AG04449 (cell line): ENCODE data around the gene OR2F2.

Experiments used
- CTCF ChIA-PET: fragments of 350-600 bp; formaldehyde crosslinking; extraction: SDS; loops from one replicate; lab custom pipeline; 2021; ENCODE audit warnings: antibody characterized with exemption; lab: Yijun Ruan, JAX
- POLR2A ChIA-PET: fragments of 400-600, 350-600 bp; formaldehyde crosslinking; extraction: SDS; loops from one replicate; lab custom pipeline; 2020; ENCODE audit warnings: antibody characterized with exemption, inconsistent platforms; lab: Yijun Ruan, JAX
- DNase-seq: peaks from one replicate; pipeline ENCODE4 v3.0.0-alpha.2; 2010; ENCODE audit warnings: low read depth, low spot score
- H3K4me3 ChIP-seq: 2 replicates; pipeline ENCODE4 v1.5.1; 2011; ENCODE audit warnings: low read depth, mild to moderate bottlenecking, control low read depth, low read length
- CTCF ChIP-seq: IDR thresholded peaks from one replicate; pipeline ENCODE4 v1.5.1; 2011; ENCODE audit warnings: mild to moderate bottlenecking, moderate library complexity, low read length, control low read depth, inconsistent platforms; ENCODE audit not compliant: insufficient read depth; ENCODE audit errors: missing control alignments

OR2F2 gene

GRCh38 chr7:143934526-143935325, at the start of gene OR2F2:
OR2F2 (plus strand) TSS chr7:143935233; CDS start chr7:143935233, 0 bp downstream.
- ChIA-PET CTCF (interaction anchor here (1.3 kb wide), 1 partner anchor 50 kb away, joined by 3 read pairs; no protein-coding TSS in a partner anchor), POLR2A (interaction anchor here (1.4 to 2.0 kb wide), 2 partner anchors 33 to 50 kb away, joined by 4 to 13 read pairs; partner anchors contain the start of gene TCAF1)
- H3K4me3 ChIP-seq: no peak within 1 kb of the TSS
- DNase-seq: peak; percentile 78
- no peak for TF ChIP-seq CTCF

GRCh38 chr7:143885951-143886350, 49.1 kb upstream of the OR2F2 start:
- no peak overlapping the region for H3K4me3 ChIP-seq
- POLR2A ChIA-PET: interaction anchor here (1.4 kb wide), 1 partner anchor 16 kb away, joined by 14 read pairs; the partner anchor contains the start of gene TCAF1
- CTCF ChIA-PET: interaction anchor here (1.0 to 3.0 kb wide), 2 partner anchors 16 to 20 kb away, joined by 3 to 17 read pairs; partner anchors contain the start of gene TCAF1
- no peak for DNase-seq
- no peak for TF ChIP-seq CTCF

- CTCF ChIA-PET: interaction anchor here (1.0 to 3.0 kb wide), 4 partner anchors 11 to 19 kb away, joined by 3 to 17 read pairs (median 5); partner anchors contain the start of gene TCAF1
- H3K4me3 ChIP-seq: no peak overlapping the region
Observed at GRCh38 chr7:143886826-143887477, 48.1 kb upstream of the OR2F2 start.

GRCh38 chr7:143889068-143889467, 46.0 kb upstream of the OR2F2 start:
- CTCF ChIA-PET: interaction anchor here (1.8 to 3.0 kb wide), 3 partner anchors 11 to 123 kb away, joined by 4 to 17 read pairs (median 7); partner anchors contain the start of gene TCAF1
- TF ChIP-seq CTCF: no peak
- no peak for DNase-seq
- POLR2A ChIA-PET: no interaction called here
- H3K4me3 ChIP-seq: no peak overlapping the region

More at GRCh38 chr7:143886826-143887477, 48.1 kb upstream of the OR2F2 start:
- POLR2A ChIA-PET: interaction anchor here (1.1 kb wide), 1 partner anchor 15 kb away, joined by 6 read pairs; the partner anchor contains the start of gene TCAF1
- TF ChIP-seq CTCF: no peak
- no peak for DNase-seq

GRCh38 chr7:143890558-143890957, 44.5 kb upstream of the OR2F2 start:
- POLR2A ChIA-PET: no interaction called here
- no peak for TF ChIP-seq CTCF
- no peak for DNase-seq
- CTCF ChIA-PET: interaction anchor here (4.3 kb wide), 1 partner anchor 10 kb away, joined by 27 read pairs; the partner anchor contains the start of gene TCAF1
- no peak overlapping the region for H3K4me3 ChIP-seq
